NCI-H1105 (cell line): Measurements from ENCODE around the gene TRPM2.
"Not testable (repeated sequence)": the region's sequence is repeated elsewhere in the genome, so short reads cannot be mapped to it uniquely, and the experiment has no call there.

Source experiments
- DNase-seq: peaks from one replicate; lab custom pipeline; 2025; lab: John Stamatoyannopoulos, UW

The TRPM2 gene

DNA sequence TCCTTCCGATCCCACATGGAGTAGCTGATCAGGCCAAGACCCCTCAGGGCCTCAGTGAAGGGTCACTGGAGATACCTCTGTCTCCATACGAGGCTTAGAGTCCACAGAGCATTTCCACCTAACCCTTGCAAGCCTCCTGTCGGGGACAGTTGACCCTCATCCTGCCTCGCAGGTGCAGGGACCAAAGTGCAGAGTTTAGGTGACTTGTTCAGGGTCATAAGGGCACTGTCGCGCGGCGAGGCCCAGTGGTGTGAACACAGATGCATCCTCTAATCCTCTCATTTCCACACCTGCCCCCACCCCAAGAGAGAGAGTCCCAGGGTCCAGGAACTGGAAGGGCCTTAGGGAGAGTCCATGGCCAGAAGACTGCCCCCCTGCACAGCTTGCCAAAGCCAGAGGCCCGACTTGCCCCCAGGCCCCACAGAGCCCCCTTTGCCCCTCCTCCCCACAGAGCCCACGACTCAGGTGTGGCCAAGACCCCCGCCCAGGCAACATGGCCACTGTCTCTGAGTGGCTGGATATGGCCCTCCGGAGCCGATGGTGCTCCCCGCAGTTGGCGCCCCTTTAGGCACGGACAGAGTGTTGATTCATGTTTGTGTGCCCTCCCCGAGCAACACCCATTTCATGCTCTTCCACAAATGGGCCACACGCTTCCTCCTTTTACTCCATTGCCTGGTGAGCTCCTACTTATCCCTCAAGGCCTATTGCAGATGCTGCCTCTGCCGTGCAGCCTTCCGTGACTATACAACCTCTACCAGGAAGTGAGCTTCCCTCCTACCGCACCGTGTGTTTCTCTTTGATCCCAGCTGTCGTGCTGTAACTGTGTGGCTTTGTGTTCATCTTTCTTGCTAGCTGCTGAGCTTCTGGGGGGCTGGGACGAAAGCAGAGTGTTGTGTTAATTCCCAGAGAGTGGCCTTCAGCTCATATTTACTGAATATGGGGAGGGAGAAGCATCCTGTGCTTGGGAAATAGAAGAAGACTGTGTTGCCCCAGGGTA is 1.7 kb downstream of the TRPM2 start:
- no peak for DNase-seq

GRCh38 chr21:44356160-44356559 is 2.7 kb downstream of the TRPM2 start:
- no peak for DNase-seq

GRCh38 chr21:44356636-44357035 is 3.2 kb downstream of the TRPM2 start:
- no peak for DNase-seq

DNA sequence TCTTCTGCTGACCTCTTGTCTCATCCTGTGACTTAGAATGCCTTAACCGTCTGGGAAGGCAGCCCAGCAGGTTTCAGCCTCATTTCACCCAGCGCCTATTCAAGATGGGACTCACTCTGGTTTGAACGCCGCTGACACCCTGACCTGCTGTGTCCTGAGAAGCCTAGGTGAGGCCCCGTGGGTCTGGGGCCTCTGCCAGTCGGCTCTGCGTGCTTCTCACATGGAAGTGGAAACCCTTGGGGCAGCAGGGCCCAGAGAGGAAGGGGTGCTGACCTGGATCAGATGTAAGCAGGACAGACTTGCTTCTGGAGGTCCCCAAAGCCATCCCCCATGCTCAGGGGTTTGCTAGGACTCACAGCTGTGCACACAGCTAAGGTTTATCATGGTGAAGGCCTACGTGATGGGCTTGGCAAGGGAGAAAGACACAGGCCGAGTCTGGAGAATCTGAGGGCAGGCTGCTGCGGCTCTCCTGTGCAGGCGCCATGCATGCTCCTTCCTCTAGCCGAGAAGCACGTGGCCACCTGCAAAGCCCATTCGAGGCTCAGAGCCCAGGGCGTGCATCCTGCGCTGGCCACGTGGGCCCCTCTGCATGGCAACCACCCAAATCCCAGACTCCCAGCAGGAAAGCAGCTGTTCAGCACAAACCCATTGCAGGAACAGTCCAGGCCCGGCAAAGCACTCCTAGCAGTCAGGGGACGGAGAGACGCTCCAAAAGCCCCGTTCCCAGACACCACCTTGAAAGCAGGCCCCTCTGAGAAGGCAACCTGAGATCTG is 3.8 kb downstream of the TRPM2 start:
- DNase-seq: no peak

GRCh38 chr21:44359396-44359795 is 6.0 kb downstream of the TRPM2 start:
- no peak for DNase-seq

- no peak for DNase-seq
These were observed 6.7 kb downstream of the TRPM2 start for GRCh38 chr21:44360159-44360558.

DNA sequence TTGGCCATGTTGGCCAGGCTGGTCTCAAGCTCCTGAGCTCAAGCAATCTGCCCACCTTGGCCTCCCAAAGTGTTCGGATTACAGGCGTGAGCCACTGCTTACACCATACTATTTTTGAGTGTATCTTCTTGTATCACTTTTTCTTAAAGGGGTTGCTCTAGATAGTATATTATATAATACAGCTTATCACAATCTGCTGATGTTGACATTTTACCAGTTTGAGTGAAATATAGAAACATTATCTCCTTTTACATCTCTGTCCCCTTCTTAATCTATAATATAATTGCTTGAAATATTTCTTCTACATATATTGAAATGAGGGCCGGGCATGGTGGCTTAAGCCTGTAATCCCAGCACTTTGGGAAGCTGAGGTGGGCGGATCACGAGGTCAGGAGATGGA is 8.5 kb downstream of the TRPM2 start:
- DNase-seq: not testable (repeated sequence)

DNA sequence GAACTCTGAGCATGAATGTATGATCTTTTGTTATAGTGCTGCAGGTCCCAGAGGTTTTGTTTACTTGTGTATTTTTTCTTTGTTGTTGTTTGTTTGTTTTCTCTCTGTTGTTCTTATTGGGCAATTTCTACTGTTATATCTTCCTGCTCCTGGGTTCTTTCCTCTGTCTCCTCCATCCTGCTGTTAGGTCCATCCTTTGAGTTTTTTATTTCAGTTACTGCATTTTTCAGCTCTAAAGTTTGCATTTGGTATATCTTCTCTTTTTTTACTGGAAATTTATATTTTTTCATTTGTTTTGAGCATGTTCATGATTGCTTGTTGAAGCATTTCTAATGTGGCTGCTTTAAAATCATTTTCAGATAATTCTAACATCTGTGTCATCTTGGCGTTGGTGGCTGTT is 9.9 kb downstream of the TRPM2 start:
- no peak for DNase-seq

- DNase-seq: no peak
These were observed 11.0 kb downstream of the TRPM2 start for GRCh38 chr21:44364151-44365053.

DNA sequence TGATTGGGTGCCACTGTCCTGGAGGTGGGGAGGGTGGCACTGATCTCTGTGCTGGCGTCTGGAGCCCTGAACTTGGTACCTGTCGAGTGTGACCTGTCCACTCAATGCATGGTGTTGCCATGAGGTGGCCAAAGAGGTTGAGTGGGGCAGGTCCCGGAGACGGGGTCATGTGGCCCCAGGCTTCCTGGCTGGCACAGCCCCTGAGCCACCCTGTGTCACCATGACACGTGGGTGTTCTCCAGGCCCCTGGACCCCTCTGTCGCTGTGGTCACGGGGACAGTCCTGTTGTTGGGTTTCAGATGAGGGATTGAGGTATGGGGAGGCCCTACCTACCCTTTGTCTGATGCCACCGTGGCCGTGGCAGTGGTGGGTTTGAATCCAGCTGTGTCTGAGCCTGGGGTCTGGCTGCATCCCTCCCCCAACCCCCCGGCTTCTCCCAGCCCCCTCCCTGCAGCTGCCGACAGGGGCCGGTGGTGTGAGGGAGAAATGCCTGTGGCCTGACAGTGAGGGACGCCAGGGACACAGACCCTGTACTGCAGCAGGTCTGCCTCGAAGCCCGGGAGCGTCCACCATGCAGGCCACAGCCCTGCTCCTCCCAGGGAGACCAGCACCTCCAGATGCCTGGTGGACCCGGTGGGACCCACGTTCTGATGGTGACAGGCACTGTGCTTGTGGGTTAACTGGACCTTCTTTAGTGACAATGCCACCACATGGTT is 12.0 kb downstream of the TRPM2 start:
- no peak for DNase-seq

DNA sequence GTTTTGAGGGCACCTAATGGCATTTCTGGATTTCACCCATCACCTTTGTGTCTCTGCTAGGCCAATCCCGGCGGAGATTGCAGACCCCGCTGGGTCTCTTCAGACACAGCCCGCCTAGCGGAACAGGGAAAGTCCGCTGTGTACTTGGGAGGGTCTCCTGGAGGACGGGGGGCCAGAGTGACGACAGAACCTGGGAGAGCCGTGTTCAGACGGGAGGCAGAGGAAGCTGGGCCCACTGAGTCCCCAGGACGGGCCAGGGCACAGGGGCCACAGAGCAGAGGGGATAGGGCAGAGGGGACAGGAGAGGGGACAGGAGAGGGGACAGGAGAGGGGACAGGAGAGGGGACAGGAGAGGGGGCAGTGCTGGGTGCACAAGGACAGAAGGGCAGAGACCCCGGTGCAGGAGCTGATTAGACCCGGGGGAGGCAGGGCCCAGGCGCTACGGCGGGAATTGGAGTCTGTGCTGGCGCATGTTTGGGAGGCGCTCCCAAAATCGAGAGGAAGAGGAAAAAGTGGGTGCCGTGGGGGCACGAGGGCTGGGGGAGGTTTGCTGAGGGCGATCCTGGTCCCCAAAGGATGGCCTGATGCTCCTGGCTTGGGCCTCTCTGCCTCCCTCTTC is 12.7 kb downstream of the TRPM2 start:
- DNase-seq: no peak

DNA sequence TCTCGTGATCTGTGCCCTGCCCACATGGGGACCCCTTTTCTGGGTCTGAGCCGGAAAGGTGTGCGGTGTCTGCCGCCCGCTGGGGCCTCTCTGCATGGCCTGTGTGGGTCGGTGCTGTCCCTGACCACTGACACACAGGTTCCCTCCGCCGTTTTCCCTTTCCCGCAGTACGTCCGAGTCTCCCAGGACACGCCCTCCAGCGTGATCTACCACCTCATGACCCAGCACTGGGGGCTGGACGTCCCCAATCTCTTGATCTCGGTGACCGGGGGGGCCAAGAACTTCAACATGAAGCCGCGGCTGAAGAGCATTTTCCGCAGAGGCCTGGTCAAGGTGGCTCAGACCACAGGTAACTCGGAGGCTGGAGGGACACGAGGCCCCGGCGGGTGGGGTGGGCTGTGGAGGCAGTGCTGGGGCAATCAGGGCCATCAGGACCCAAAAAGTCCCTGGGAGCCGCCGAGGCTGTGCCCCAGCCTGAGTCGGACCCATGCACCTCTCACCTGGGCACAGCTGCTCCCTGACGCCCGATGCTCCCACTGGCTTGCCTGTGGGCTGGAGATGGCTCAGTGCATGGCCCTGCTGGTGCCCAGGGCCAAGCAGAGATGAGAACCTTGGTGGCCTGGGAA is 13.3 kb downstream of the TRPM2 start:
- DNase-seq: no peak

DNA sequence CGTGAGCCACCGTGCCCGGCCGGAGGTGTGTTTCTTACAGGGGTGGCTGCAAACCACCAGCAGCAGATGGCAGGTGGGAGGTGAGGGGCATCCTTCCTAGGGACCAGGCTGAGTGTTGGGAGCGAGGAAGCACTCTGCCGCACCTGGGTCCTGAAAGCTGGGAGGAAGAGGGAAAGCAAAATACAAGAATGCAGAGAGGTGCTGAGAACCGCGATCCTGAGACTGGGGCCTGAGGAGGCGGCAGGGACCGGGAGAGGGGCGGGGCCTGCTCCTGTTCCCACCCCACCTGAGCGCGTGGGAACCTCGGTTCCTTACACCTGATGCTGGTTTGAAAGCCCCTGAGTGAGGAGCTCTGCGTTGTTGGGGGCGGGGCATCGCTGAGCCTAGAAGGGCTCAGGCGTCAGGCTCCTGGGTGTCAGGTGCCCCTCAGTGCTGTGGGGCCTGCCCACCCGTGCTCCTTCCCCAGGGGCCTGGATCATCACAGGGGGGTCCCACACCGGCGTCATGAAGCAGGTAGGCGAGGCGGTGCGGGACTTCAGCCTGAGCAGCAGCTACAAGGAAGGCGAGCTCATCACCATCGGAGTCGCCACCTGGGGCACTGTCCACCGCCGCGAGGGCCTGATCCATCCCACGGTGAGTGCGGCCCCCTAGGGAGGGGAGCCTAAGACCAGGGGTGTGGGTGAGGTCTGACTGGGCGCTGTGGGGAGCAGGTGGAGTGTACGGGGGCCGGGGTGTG is 15.5 kb downstream of the TRPM2 start:
- no peak for DNase-seq

GRCh38 chr21:44370027-44370735 is 16.8 kb downstream of the TRPM2 start:
- peak; percentile 37 for DNase-seq

- DNase-seq: no peak
These were observed 17.5 kb downstream of the TRPM2 start for GRCh38 chr21:44370786-44371410.

DNA sequence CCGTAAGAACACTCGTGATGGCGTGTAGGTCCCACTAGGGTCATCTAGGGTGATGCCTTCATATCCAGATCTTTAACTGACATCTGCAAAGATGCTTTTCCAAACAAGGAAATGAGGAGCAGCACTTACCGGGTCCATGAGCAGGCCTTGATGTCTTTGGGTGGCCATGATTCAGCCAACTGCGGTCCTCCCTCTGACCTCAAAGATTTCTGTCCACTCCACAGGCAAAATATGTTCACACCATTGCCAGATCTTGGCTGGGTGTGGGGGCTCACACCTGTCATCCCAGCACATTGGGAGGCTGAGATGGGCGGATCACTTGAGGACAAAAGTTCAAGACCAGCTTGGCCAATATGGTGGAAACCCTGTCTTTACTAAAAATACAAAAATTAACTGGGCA is 18.2 kb downstream of the TRPM2 start:
- no peak for DNase-seq

DNA sequence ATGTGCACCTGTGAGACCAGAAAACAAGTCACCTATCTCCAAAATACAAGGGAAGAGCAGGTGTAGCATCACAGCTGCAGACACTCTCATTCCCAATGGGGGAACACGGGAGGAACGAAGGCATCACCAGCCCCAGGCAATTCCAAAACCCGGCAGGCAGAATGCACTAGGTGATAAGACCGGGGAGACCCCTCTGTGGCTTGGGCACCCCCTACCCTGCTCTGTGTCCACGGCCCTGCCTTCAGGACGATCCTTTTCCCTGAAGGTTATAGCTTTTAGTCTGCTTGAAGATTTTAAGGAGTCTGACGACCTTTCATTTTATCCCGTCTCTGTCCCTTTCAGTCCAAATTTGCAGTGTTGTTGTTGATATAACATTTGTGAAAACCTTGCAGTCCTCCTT is 19.2 kb downstream of the TRPM2 start:
- DNase-seq: no peak

DNA sequence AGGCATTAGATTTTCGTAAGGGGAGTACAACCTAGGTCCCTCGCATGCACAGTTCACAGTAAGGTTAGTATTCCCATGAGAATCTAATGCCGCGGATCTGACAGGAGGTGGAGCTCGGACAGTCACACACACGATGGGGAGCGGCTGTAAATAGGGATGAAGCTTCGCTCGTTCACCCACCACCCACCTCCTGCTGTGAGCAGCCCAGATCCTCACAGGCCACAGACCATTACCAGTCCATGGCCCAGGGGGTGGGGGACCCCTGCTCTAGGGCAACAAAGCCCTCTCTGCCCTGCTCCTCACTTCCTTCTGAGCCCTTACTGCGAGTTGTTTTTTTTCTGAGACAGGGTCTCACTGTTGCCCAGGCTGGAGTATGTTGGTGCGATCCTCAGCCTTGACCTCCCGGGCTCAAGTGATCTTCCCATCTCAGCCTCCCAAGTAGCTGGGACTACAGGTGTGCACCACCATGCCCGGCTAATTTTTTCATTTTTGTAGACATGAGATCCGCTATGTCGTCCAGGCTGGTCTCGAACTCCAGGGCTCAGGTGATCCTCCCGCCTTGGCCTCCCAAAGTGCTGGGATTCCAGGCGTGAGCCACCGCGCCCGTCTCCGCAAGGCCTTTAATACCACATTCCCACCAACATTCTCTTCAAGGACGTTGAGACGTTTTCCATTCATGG is 21.3 kb downstream of the TRPM2 start:
- DNase-seq: no peak
